CD14-positive monocyte (primary cell): ENCODE measurements around the gene SETD1B. TPM values are rescaled to one million over a fixed set of nuclear protein-coding genes. Genes with fewer than 3 reads are reported as not detected.

Experiments
- DNase-seq, 3 donors: peaks; one replicate each; pipeline ENCODE4 v3.0.0-alpha.2; 2011 to 2022
- H2AFZ ChIP-seq: 2 replicates; pipeline ENCODE4 v1.6.0; 2012; ENCODE audit warnings: mild to moderate bottlenecking, low read depth, low read length, inconsistent platforms; ENCODE audit not compliant: insufficient read depth, poor library complexity, severe bottlenecking
- H3K27ac ChIP-seq, 2 donors: 1 replicate in 1 of 2; 2 replicates in 1 of 2; pipeline ENCODE4 v1.5.1; 2012 to 2013; ENCODE audit warnings: low read length in 2 of 2, control low read depth in 1 of 2, inconsistent platforms in 1 of 2, low read depth in 1 of 2, mild to moderate bottlenecking in 1 of 2
- H3K27me3 ChIP-seq, 2 donors: one replicate each; pipeline versions ENCODE4 v1.6.0 to v1.6.1; 2011 to 2013; ENCODE audit warnings: low read length in 2 of 2; ENCODE audit not compliant: control insufficient read depth in 2 of 2, insufficient read depth in 2 of 2
- H3K36me3 ChIP-seq, 2 donors: replicated peaks in 1 of 2; 1 replicate in 1 of 2; 2 replicates in 1 of 2; pipeline versions ENCODE4 v1.5.1 to v1.6.1; 2012 to 2013; ENCODE audit warnings: low read length in 2 of 2, control low read depth in 1 of 2, inconsistent platforms in 1 of 2, mild to moderate bottlenecking in 1 of 2; ENCODE audit not compliant: insufficient read depth in 2 of 2, control insufficient read depth in 1 of 2
- H3K4me1 ChIP-seq, 2 donors: 1 replicate in 1 of 2; 2 replicates in 1 of 2; pipeline versions ENCODE4 v1.5.1 to v1.6.1; 2012 to 2013; ENCODE audit warnings: low read length in 2 of 2, control low read depth in 1 of 2, inconsistent platforms in 1 of 2, mild to moderate bottlenecking in 1 of 2, moderate library complexity in 1 of 2; ENCODE audit not compliant: insufficient read depth in 2 of 2, control insufficient read depth in 1 of 2
- H3K4me2 ChIP-seq: replicated peaks from 2 replicates; pipeline ENCODE3; 2012; ENCODE audit warnings: low read length, moderate library complexity, mild to moderate bottlenecking; ENCODE audit not compliant: poor library complexity, severe bottlenecking; ENCODE audit errors: extremely low read depth
- H3K4me3 ChIP-seq, 3 experiments: fragments of 200-600 bp in 1 of 3; sonication (generic) in 1 of 3; replicated peaks in 1 of 3; 1 replicate in 2 of 3; 2 replicates in 1 of 3; pipeline ENCODE4 v1.5.1; 2011 to 2013; ENCODE audit warnings: low read length in 3 of 3, mild to moderate bottlenecking in 3 of 3, control low read depth in 2 of 3, low read depth in 2 of 3, inconsistent platforms in 1 of 3, moderate library complexity in 1 of 3
- H3K79me2 ChIP-seq: 2 replicates; pipeline ENCODE4 v1.6.0; 2012; ENCODE audit warnings: mild to moderate bottlenecking, control low read depth, inconsistent platforms, low read length, moderate library complexity; ENCODE audit not compliant: insufficient read depth
- H3K9ac ChIP-seq: 2 replicates; pipeline ENCODE4 v1.6.0; 2017; ENCODE audit warnings: low read length, mild to moderate bottlenecking; ENCODE audit not compliant: insufficient read depth, poor library complexity, severe bottlenecking
- H3K9me3 ChIP-seq, 2 donors: replicated peaks in 1 of 2; 1 replicate in 1 of 2; 2 replicates in 1 of 2; pipeline versions ENCODE4 v1.5.1 to v1.6.1; 2012 to 2013; ENCODE audit warnings: low read length in 2 of 2, control low read depth in 1 of 2; ENCODE audit not compliant: control insufficient read depth in 1 of 2, insufficient read depth in 1 of 2
- H4K20me1 ChIP-seq: 2 replicates; pipeline ENCODE4 v1.6.0; 2012; ENCODE audit warnings: mild to moderate bottlenecking, low read length, control low read depth, moderate library complexity; ENCODE audit not compliant: insufficient read depth
- H3K27ac Mint-ChIP-seq, 7 donors: one replicate each; pipeline ENCODE4 v1.8.0; 2020; ENCODE audit warnings: mild to moderate bottlenecking in 7 of 7, mixed read lengths in 7 of 7, moderate library complexity in 6 of 7, inconsistent platforms in 2 of 7
- H3K27me3 Mint-ChIP-seq, 3 donors: one replicate each; pipeline ENCODE4 v1.8.0; 2021 to 2022; ENCODE audit warnings: low read depth in 3 of 3, mild to moderate bottlenecking in 3 of 3, mixed read lengths in 3 of 3, moderate library complexity in 3 of 3, inconsistent platforms in 1 of 3
- H3K36me3 Mint-ChIP-seq, 2 donors: one replicate each; pipeline ENCODE4 v1.8.0; 2020; ENCODE audit warnings: mixed read lengths in 2 of 2, inconsistent platforms in 1 of 2, mild to moderate bottlenecking in 1 of 2
- H3K4me1 Mint-ChIP-seq: one replicate; pipeline ENCODE4 v1.8.0; 2020; ENCODE audit warnings: mild to moderate bottlenecking, mixed read lengths
- H3K4me3 Mint-ChIP-seq, 2 donors: one replicate each; pipeline ENCODE4 v1.8.0; 2020; ENCODE audit warnings: mild to moderate bottlenecking in 2 of 2, mixed read lengths in 2 of 2, moderate library complexity in 1 of 2
- H3K9me3 Mint-ChIP-seq, 7 donors: one replicate each; pipeline ENCODE4 v1.8.0; 2020 to 2022; ENCODE audit warnings: mixed read lengths in 7 of 7, mild to moderate bottlenecking in 6 of 7, moderate library complexity in 6 of 7, inconsistent platforms in 2 of 7
- CTCF ChIP-seq: fragments of 200-600 bp; IDR thresholded peaks from one replicate; pipeline ENCODE4 v1.8.0; 2022; ENCODE audit warnings: antibody characterized with exemption, mild to moderate bottlenecking
- WGBS: methylation state at CpG from one replicate; pipeline ENCODE4 v1.1.5; 2013; ENCODE audit warnings: missing lambda C conversion rate; ENCODE audit not compliant: insufficient coverage; 5-methylcytosine and 5-hydroxymethylcytosine counted together
- intact Hi-C, 2 donors: fragments of 100-400 bp; cut with micrococcal nuclease; formaldehyde crosslinking; loops; one replicate each; pipeline versions ENCODE4 v1.15.0 to v1.15.1; 2023
- polyA plus RNA-seq, 3 donors: library from polyadenylated mRNA; depleted of rRNA in 1 of 3; unstranded in 2 of 3; stranded (reverse) in 1 of 3; fragments of 300-500 nt in 2 of 3; fragments of >200 nt in 1 of 3; fragmentation: Illumina TruSeq in 2 of 3; gene quantifications; 1 replicate in 2 of 3; 2 replicates in 1 of 3; pipeline ENCODE4 v1.2.3, GENCODE V29; 2012 to 2021

SETD1B gene
- polyA plus RNA-seq, 3 donors, result 0.28 to 9.0 (median 0.60) TPM

GRCh38 chr12:121783766-121784165 lies 20.0 kb upstream of the SETD1B start:
- Histone ChIP-seq H2AFZ (no peak overlapping the region), H3K4me3 (no peak overlapping the region), H4K20me1 (peaks cover 13% of the 10 kb centered on the region), H3K36me3 (peaks cover 20 to 26% of the 10 kb centered on the region in 2 donors), H3K4me2 (no peak overlapping the region), H3K9ac (no peak overlapping the region), H3K27me3 (no peaks in the 10 kb centered on the region), H3K27ac (no peak overlapping the region), H3K79me2 (peaks cover 17% of the 10 kb centered on the region), H3K4me1 (peaks cover 36 to 46% of the 10 kb centered on the region in 2 donors), H3K9me3 (no peaks in the 10 kb centered on the region)
- no peaks in the 10 kb centered on the region for H3K9me3 Mint-ChIP-seq
- TF ChIP-seq CTCF, result no peak
- WGBS, result 82% methylated on average over 6 of the region's 6 CpGs
- no peak for DNase-seq
- no peak overlapping the region for H3K4me3 Mint-ChIP-seq
- peak overlapping the region in 3 of 7 donors; percentile 1 to 27 (median 1) for H3K27ac Mint-ChIP-seq
- intact Hi-C loops, result no loop called here
- peaks cover 58% of the 10 kb centered on the region for H3K4me1 Mint-ChIP-seq
- H3K27me3 Mint-ChIP-seq, result peaks cover 0 to 2% (median 0%) of the 10 kb centered on the region in 3 donors
- H3K36me3 Mint-ChIP-seq, result peaks cover 40 to 42% of the 10 kb centered on the region in 2 donors

DNA sequence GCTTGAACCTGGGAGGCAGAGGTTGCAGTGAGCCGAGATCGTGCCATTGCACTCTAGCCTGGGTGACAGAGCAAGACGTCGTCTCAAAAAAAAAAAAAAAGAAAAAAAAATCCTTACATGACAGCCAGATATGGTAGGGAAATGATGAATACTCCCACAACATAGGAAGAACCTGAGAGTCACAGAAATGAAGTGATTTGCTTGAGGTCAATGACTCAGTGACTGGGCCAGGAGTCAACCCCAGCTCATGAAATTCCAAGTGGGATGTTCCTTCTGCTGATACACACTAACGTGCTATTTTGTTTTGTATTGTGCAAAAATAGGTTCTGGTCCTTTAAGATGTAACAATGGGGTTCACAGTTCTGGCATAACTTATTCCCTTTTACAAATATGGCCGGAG lies 19.3 kb upstream of the SETD1B start:
- intact Hi-C loops, result no loop called here
- peaks cover 13 to 19% of the 10 kb centered on the region in 2 donors for H3K36me3 ChIP-seq
- H3K79me2 ChIP-seq, result peaks cover 17% of the 10 kb centered on the region
- Mint-ChIP-seq H3K9me3 (no peaks in the 10 kb centered on the region), H3K4me1 (peaks cover 64% of the 10 kb centered on the region), H3K36me3 (peaks cover 33 to 35% of the 10 kb centered on the region in 2 donors), H3K27ac (peak overlapping the region in 2 of 7 donors; percentile 50 to 68), H3K4me3 (no peak overlapping the region), H3K27me3 (peaks cover 0 to 2% (median 0%) of the 10 kb centered on the region in 3 donors)
- no peak overlapping the region for H2AFZ ChIP-seq
- WGBS, result 100% methylated on average over 1 of the region's 6 CpGs
- peaks cover 43 to 53% of the 10 kb centered on the region in 2 donors for H3K4me1 ChIP-seq
- DNase-seq, result peak in 1 of 3 donors; percentile 78
- H3K4me3 ChIP-seq, result no peak overlapping the region
- H3K9me3 ChIP-seq, result no peaks in the 10 kb centered on the region
- H3K4me2 ChIP-seq, result no peak overlapping the region
- H3K9ac ChIP-seq, result no peak overlapping the region
- TF ChIP-seq CTCF, result no peak
- H3K27me3 ChIP-seq, result no peaks in the 10 kb centered on the region
- peaks cover 13% of the 10 kb centered on the region for H4K20me1 ChIP-seq
- no peak overlapping the region for H3K27ac ChIP-seq
